NCI-H82 treated with DMSO at 0.1 percent for 48 hours (cell line): ENCODE data around the gene PAFAH1B1.
"Not testable (repeated sequence)": the region's sequence is repeated elsewhere in the genome, so short reads cannot be mapped to it uniquely, and the experiment has no call there.

Experiments
- DNase-seq: peaks from one replicate; lab custom pipeline; 2025; ENCODE audit not compliant: unreplicated experiment; lab: John Stamatoyannopoulos, UW

The PAFAH1B1 gene

GRCh38 chr17:2688351-2689342, 95.2 kb downstream of the PAFAH1B1 start:
- peak; percentile 84 for DNase-seq

DNA sequence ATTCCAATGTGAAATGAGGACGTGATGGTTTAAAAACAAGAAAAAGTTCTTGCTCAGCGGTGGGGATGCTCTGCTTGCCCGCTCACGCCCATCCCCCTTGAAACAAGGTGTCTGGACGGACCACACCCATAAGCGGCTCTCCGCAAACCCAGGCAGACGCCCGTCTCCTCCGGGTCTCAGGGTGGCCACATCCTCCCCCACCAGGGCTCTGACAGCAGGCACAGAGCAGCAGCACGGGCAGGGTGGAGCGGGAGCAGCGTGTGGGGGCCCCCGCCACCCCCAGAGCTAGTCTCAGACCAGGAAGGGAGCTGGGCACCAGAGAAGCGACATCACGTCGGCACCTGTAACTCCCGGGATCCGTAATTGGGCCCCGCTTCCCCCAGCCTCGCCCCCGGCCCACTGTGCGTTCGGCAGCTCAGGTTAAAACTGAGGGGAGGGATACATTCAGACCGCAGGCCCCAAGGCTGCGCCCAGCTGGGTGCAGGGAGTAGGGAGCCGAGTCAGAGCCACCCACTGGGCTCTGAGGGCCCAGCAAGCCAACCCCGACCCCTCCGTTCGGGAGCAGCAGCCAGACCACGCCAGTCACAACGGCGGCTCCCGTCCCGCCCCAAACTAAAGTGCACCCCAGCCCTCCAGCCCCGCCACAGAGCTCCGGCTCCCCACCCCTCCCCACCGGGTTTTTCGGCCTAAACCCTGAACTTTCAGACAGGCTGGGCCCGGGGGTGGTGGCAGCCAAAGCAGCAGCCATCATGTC, 96.1 kb downstream of the PAFAH1B1 start:
- DNase-seq = no peak

- DNase-seq = no peak
These were observed 97.0 kb downstream of the PAFAH1B1 start for GRCh38 chr17:2690165-2691068.

- DNase-seq = no peak
These were observed 97.8 kb downstream of the PAFAH1B1 start for GRCh38 chr17:2691069-2691871.

- DNase-seq = no peak
These were observed 98.7 kb downstream of the PAFAH1B1 start for GRCh38 chr17:2691965-2692780.

GRCh38 chr17:2692781-2693135, 99.3 kb downstream of the PAFAH1B1 start:
- DNase-seq = no peak

DNA sequence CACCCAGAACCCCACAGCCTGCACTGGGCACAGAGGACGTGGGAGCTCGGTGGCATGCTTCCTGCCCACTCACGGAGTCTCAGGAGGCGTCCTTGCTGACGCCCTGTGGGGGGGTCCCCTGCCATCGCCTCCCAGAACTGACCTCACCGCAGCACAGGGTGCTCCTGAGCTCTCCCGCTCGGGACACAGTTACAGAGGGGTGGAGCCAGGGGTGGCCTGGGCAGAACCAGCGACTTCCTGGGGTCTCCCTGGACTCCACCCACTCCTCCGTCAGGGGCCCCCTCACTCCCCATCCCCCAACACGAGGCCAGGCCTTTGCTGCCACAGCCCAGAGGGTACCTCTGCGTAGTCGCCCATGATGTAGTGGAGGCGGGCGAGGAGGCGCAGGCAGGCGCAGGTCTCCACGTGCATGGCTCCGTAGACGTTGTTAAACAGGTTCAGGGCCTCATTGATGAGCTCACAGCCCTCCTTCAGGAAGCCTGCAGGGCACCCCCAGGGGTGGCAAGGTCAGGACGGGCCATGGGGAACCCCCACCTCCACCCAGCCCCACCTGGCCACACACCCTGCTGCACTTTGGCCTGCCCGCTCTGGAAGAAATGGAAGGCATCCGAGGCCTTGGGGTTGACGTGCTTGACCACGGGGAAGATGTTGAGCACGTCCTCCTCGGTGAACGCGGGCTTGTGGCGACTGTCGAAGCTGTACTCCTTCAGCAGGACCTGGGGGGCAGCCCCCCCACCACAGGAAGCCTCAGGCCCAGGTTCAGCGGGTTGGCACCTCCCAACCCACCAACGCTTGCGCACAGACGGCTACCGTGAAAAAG, 100.3 kb downstream of the PAFAH1B1 start:
- no peak for DNase-seq

DNA sequence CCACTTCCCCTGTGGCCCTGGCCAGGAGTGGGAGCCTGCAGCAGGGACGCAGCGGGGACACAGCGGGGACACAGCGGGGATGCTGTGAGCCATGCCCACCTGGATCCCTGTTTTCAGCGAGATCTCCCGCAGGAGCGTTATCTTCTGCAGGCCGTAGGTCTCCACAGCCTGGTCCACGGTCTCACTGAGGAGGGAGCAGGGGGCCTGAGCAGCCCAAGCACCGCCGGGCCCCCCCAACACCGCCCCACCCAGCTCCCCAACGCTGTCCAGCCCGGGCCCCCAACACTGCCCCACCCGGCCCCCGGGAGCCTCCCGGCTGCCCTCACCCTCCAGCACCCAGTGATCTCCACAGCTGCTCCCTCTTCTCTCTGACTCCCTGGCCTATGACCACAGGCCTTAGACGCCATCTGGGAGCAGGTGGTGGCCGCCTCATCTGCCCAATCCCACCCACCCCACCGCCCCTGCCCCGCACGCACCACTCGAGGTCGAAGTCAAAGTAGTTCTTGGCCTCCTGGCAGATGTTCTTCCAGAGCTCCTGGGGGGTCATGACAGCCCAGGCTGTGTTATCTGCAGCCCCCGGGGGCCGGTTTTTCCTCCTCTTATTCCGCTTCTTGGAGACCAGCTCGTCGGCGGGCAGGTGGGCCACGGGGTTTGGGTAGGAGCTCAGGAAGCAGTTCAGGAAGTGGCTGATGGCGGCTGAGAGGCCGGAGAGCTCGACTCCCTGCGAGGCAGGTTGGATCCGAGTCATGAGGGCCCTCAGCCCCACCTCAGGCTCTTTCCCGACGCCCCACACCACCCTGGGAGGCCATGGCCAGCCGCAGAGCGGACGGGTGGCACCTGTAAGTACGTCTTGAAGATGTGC, 101.2 kb downstream of the PAFAH1B1 start:
- DNase-seq = no peak

DNA sequence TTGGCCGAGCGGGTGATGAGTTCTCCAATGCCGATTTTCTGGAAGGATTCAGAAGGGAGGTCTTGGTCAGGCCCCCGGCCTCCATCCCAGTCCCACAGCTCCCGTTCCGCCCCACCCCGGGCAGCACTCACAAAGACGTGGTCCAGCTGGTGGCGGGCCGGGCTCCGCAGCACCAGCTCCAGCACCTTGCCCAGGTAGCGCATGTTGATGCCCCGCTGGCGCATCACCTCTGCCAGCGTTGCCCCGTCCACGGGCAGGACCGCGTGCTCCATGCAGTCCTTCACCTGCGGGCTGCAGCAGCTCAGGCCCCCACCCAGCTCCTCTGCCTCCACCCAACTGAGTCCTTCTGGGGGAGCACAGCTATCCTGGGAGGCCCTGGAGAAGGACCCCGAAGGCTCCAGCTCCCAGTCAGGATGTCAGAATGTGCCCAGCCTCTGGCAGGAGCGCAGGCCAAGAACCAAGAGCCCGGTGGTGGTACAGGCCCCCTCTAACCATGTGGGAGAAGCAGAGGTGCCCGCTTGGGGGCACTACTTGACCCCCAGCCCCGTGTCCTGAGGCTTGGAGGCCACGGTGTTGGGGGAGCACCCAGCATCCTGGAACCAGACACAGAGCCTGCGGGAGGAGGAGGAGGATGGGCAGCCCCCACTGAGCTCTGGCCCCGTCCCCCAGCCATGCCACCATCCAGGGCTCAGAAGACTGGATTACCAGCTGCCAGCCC, 101.9 kb downstream of the PAFAH1B1 start:
- DNase-seq = no peak

DNA sequence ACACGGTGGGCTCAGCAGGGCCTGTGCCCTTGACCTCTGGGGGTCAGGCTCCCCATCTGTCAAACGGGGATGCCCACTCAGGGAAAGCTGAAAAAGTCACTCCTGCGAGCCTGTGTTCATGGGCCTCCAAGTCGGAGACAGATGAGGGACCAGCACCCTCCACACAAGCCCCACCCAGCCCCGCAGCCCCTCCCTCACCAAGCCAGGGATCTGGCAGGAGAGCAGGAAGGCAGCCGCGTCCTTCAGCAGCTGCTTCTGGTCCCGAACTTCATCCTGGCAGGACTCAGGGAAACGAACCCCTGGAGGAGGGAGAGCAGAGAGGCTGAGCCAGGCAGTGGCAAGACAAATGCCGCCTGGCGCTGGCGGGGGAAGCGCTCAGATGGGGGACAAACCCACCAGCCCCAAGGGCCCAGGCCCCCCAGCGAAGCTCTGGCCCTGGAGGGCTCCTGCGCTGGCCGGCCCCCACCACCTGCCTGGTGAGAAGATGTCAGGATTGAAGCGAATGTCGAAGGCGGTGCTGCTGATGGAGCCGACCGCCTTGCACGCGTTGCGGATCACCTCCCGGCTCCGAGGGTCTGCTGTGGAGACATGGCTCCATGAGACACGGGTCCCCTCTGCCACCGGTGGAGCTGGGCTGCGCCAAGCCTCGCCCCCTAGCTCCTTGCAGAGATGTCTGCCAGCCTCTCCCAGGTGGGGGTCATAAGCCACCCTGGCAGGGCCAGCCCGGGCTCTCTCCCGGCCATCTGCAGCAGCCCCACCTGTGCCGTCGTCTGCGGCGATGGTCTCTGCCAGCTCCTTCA, 102.7 kb downstream of the PAFAH1B1 start:
- no peak for DNase-seq

DNA sequence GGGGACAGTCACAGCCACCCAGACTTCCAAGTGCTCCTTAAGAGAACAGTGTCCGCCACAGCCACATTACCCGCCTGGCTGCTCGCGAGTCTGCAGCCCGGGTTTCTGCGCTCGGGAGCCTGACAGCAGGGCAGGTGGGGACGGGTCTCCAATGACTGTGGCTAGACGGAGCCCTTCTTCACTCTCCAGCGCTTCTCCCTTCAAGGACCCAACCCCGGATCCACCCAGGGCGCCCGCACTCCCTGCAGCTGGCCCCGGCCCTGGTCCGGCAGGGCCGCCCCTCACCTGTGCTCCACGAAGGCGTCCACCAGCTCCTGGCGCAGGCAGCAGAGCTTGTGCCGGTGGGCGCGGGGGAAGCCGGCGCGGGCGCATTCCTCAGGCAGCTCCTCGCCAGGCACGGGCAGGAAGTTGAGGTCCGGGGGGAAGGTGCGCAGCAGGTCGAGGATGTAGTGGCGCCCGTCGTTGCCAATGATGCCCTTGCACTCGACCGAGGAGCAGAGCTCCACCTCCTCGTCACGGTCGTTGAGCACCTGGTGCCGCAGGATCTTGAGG, 104.2 kb downstream of the PAFAH1B1 start:
- DNase-seq = no peak

GRCh38 chr17:2699216-2699805, 105.9 kb downstream of the PAFAH1B1 start:
- not testable (repeated sequence) for DNase-seq

DNA sequence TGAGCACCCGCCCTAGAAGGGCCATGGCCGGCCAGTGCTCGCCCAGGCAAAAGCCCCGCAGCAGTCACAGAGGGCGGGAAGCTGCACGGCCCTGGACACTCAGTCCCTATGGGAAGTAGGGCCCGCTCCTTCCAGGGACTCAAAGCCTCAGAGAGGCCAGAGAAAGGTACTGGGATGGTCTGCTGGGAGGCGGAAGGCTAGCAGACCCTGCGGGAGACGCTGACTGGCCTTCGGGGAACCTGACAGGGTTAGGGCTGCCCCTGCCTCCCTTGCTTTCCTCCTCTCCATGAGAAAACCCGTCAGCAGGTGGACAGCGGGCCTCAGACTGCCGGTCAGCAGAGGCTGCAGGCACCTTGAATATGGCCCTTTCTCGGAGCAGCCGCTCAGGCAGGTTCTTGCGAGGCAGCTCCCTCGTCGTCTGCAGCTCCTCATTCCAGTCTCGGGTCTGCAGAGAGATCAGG, 106.6 kb downstream of the PAFAH1B1 start:
- no peak for DNase-seq

DNA sequence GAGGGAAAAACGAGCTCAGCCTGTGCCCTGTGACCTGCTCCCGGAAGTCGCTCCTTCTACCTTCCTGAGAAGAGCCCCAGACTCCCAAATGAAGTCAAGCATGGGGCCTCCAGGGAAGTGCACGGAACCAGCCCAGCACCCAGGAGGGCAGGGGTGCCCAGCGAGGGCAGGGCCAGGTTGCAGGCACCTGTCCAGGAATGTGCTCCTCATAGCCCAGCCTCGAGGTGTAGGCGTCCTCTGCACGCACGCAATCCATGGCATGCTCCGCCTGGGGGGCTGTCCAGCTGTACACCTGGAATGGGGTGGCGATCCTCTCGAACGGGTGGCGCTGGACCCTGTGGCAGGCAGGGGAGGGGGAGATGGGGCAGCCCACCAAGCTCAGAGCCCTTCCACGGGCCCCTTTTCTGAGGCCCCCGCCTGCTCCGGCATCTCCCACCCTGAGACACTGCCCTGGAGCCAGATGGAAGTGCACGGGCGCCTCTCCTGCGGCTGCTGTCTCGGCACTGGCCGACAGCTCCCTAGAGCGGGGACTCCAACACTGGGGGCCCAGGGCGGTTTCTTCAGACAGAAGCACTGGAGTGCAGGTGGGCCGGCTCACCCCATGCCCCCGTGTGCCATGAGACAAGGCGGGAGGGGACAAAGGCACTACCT, 107.2 kb downstream of the PAFAH1B1 start:
- DNase-seq = peak; percentile 84
